Hepatocyte (in vitro differentiated cells): ENCODE measurements around the gene OSBPL10.

Experiments used
- EZH2 ChIP-seq: fragments of 200-600 bp; sonication (generic); IDR thresholded peaks from 2 replicates; pipeline ENCODE4 v1.6.1; 2016; ENCODE audit warnings: antibody characterized with exemption, mild to moderate bottlenecking, borderline replicate concordance
- EZH2phosphoT487 ChIP-seq: fragments of 200-600 bp; sonication (generic); IDR thresholded peaks from one replicate; pipeline ENCODE4 v1.6.1; 2018; ENCODE audit warnings: antibody characterized with exemption, mild to moderate bottlenecking, low read depth, moderate library complexity; ENCODE audit not compliant: unreplicated experiment, severe bottlenecking
- TF ChIP-seq, protein P1 (sequence below): fragments of 200-600 bp; sonication (generic); IDR thresholded peaks from 2 replicates; pipeline ENCODE4 v1.5.1; 2016; ENCODE audit warnings: antibody characterized with exemption, mild to moderate bottlenecking; ENCODE audit not compliant: poor library complexity

GRCh38 chr3:31900583-31900982 is 80.5 kb downstream of the OSBPL10 start:
- TF ChIP-seq, protein P1, sequence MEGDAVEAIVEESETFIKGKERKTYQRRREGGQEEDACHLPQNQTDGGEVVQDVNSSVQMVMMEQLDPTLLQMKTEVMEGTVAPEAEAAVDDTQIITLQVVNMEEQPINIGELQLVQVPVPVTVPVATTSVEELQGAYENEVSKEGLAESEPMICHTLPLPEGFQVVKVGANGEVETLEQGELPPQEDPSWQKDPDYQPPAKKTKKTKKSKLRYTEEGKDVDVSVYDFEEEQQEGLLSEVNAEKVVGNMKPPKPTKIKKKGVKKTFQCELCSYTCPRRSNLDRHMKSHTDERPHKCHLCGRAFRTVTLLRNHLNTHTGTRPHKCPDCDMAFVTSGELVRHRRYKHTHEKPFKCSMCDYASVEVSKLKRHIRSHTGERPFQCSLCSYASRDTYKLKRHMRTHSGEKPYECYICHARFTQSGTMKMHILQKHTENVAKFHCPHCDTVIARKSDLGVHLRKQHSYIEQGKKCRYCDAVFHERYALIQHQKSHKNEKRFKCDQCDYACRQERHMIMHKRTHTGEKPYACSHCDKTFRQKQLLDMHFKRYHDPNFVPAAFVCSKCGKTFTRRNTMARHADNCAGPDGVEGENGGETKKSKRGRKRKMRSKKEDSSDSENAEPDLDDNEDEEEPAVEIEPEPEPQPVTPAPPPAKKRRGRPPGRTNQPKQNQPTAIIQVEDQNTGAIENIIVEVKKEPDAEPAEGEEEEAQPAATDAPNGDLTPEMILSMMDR: no peak
- TF ChIP-seq EZH2phosphoT487 (no peak), EZH2 (no peak)
